Measurements from ENCODE around the gene PKMYT1.
"Not testable (repeated sequence)": the region's sequence is repeated elsewhere in the genome, so short reads cannot be mapped to it uniquely, and the experiment has no call there.

PKMYT1 gene

DNA sequence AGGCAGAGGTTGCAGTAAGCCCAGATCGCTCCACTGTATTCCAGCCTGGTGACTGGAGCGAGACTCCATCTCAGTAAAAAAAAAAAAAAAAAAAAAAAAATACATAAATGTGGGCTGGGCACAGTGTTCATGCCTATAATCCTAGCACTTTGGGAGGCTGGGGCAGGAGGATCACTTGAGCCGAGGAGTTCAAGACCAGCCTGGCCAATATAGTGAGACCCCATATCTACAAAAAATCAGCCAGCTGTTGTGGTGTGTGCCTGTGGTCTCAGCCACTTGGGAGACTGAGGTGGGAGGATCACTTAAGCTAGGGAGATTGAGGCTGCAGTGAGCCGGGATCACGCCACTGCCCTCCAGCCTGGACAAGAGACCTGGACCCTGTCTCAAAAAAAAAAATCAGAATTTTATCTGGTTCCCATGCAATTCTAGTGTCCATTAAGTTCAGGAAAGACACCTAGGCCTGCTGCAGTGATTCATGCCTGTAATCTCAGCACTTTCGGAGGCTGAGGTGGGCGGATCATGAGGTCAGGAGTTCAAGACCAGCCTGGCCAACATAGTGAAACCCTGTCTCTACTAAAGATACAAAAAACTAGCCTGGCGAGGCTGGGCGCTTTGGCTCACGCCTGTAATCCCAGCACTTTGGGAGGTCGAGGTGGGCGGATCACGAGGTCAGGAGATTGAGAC lies 48.9 kb downstream of the PKMYT1 start:
- not testable (repeated sequence) for DNase-seq

DNA sequence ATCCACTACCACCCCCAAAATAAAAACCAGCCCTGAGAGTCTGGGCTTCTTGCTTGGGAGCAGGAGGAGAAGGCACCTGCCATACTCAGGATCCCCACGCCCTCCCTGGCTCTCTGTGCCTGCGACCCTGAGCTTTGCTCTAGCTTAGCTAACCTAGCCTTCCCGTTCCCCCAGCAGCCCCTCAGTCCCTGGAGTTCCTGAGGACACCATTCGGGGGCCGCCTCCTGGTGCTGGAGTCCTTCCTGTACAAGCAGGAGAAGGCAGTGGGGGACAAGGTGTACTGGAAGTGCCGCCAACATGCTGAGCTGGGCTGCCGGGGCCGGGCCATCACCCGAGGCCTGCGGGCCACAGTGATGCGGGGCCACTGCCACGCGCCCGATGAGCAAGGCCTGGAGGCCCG lies 50.0 kb downstream of the PKMYT1 start:
- no peak for DNase-seq

DNA sequence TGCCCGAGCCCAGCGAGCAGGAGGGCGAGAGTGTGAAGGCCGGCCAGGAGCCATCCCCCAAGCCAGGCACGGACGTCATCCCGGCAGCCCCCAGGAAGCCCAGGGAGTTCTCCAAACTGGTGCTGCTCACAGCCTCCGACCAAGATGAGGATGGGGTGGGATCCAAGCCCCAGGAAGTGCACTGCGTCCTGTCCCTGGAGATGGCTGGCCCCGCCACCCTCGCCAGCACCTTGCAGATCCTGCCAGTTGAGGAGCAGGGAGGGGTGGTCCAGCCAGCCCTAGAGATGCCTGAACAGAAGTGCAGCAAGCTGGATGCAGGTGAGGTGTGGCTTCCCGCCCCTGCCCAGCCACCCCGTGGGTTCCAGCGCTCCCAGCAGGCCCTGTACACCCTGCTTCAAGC lies 50.6 kb downstream of the PKMYT1 start:
- no peak for DNase-seq

DNA sequence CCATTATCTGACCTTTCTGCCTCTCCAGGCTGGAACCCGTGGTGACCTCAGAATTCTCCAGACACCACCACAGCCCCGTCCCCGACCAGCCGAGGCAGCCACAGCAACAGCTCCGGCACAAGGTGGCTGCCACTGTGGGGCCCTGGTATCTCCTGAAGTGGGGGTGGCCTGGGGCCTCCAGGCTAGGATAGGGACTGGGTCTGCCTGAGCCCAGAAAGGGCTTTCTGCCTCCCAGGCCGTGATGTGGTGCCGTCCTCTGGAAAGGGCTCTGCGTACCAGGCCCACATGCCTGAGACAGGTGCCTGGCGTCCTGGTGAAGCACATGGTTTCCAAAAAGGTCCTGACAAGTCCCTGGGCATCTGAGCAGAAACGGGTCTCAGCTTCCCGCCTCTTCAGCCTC lies 51.5 kb downstream of the PKMYT1 start:
- DNase-seq, result no peak

DNA sequence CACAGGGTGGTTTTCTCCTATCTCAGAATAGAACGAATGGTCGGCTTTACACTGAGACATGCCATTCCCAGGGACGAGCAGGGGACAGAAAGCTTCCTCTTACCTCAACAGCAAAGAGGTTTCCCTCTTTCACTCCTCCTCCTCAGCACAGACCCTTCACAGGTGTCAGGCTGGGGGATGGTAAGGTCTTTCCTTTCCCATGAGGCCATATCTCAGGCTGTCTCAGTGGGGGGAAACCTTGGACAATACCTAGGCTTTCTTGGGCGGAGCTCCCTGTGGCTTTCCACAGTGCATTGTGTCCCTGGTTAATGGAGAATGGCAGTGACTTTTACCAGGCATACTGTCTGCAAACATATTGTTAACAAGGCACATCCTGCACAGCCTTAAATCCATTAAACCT lies 52.1 kb downstream of the PKMYT1 start:
- DNase-seq, result not testable (repeated sequence)

DNA sequence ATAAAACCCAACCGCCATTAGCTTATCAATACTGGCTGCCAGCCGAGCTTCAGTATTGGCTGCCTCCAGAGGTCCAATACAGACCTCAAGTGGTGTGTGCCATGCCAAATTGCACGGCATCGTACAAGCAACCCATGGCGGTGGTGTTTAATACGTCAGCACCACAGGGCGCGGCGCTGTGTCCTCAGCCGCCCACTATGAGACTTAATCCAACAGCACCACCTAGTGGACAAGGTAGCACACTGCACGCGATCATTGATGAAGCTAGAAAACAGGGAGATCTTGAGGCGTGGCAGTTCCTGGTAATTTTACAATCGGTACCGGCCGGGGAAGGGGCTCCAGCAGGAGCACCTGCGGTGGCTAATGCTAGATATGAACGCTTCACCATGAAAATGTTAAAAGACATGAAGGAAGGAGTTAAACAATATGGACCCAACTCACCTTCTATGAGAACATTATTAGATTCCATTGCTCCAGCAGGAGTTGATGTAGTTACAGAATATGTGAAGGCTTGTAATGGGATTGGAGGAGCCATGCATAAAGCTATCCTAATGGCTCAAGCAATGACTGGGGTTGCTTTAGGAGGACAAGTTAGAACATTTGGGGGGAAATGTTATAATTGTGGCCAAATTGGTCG lies 53.1 kb downstream of the PKMYT1 start:
- peak in 10 of 14 donors; percentile 54 to 73 (median 67) for DNase-seq

DNA sequence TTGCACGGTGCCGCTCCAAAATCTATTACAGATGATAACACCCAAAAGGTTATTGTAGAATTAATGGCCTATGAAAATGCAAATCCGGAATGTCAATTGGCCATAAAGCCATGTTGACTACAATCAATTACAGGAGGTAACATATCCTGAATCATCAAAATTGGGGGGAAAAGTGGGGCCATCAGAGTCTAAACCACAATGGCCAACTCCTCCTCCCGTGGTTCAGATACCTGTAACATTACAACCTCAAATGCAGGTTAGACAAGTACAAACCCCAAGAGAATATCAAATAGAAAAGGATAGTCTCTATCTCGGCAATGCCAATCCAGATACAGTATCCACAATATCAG lies 53.6 kb downstream of the PKMYT1 start:
- no peak for DNase-seq

DNA sequence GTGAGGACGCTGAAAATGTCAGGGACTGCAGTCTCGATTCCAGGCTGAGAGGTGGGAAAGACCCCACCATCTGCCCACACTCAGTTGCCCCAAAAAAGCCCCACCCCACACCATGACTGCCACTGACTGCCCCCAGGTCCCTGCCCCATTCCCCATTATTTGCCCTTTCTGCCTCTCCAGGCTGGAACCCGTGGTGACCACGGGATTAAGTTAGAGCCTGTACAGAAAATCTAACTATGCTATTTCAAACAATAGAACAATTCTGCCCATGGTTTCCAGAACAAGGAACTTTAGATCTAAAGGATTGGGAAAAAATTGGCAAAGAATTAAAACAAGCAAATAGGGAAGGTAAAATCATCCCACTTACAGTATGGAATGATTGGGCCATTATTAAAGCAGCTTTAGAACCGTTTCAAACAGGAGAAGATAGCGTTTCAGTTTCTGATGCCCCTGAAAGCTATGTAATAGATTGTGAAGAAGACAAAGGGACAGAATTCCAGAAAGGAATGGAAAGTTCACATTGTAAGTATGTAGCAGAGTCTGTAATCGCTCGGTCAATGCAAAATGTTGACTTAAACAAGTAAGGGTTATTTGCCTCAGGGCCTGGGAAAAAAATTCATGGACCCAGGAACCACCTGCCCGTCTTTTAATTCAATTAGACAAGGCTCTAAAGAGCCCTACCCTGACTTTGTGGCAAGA lies 54.1 kb downstream of the PKMYT1 start:
- DNase-seq, result peak in 1 of 14 donors; percentile 31

DNA sequence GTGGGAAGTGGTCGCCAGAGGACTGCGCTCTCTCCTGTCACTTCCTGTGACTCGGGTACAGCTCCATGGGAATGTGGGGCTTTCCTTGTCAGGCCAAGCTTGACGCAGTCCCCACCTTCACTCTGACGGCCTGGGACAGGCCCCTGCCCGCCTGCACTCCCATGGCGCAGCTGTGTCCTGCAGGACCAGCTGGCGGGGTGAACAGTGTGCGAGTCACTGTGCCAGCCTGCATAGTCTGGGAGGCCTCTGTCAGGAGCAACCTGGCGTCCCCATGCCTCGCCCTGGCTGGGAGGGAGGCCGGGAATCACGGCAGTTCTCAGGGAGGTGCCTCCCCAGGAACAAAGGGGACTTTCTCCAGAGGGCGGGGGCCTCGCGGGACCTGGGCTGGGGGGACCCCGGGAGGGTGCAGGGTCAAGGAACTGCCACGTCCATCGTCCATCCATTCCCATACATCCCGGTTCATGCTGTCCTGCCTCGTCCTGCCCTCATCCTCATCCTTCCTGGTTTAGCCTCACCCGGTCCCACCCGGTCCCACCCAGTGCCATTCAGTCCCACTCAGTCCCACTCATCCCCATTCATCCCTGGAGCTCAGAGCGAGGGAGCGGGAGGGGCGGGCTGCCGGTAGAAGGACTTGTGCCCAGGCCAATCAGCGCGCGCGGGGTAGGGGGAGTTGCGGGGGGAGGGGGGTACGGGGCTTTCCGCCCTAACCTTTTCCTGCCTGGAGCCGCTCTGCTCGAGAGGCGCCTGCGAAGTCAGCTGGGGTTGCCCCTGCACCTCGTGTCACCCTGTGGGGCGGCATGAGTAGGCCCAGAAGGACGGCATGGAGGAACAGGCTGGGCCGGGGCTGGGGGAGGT lies 55.1 kb downstream of the PKMYT1 start:
- DNase-seq, result peak in 3 of 14 donors; percentile 4 to 25 (median 15)

DNA sequence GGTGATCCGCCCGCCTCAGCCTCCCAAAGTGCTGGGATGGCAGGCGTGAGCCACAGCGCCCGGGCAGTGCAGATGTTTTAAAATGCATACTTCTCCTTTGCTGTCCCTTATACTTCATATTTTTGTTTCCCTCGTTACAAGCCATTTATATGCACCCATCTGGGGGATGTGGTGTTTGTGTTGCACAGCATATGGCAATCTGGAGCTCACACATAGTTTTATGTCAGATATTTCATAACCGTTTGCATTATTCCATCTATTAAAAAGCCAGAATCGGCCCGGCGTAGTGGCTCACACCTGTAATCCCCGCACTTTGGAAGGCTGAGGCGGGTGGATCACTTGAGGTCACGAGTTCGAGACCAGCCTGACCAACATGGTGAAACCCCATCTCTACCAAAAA lies 56.8 kb downstream of the PKMYT1 start:
- DNase-seq, result no peak

All from C1 segment of cervical spinal cord (tissue), 14 donors.